Activated naive CD4-positive, alpha-beta T cell treated with anti-CD3 and anti-CD28 coated beads, Interleukin-2, amount 10 ng/mL, durations not matched to agents 7 days and 5 days (primary cell): ENCODE data around the gene WASF2.
A peak's percentile ranks its signal among the peaks of the same experiment; 100 is the strongest.
"Not testable (repeated sequence)": the region's sequence is repeated elsewhere in the genome, so short reads cannot be mapped to it uniquely, and the experiment has no call there.

Experiments used
- CTCF ChIA-PET: fragments of 350-600 bp; sonication (Branson Sonifier 250); formaldehyde crosslinking; loops from one replicate; lab custom pipeline; 2021; ENCODE audit warnings: antibody characterized with exemption; lab: Charles Lee
- DNase-seq: peaks from one replicate; pipeline ENCODE4 v3.0.0-alpha.2; 2020
- H3K27ac Mint-ChIP-seq: one replicate; pipeline ENCODE4 v1.8.0; 2021; ENCODE audit warnings: mild to moderate bottlenecking, moderate library complexity, mixed read lengths
- H3K27me3 Mint-ChIP-seq: one replicate; pipeline ENCODE4 v1.8.0; 2021; ENCODE audit warnings: mild to moderate bottlenecking, mixed read lengths
- H3K36me3 Mint-ChIP-seq: one replicate; pipeline ENCODE4 v1.8.0; 2021; ENCODE audit warnings: mixed read lengths
- H3K4me1 Mint-ChIP-seq: one replicate; pipeline ENCODE4 v1.8.0; 2021; ENCODE audit warnings: mixed read lengths
- H3K4me3 Mint-ChIP-seq: one replicate; pipeline ENCODE4 v1.8.0; 2021; ENCODE audit warnings: mild to moderate bottlenecking, moderate library complexity, mixed read lengths
- H3K9me3 Mint-ChIP-seq: one replicate; pipeline ENCODE4 v1.8.0; 2021; ENCODE audit warnings: mixed read lengths

Gene WASF2

GRCh38 chr1:27427816-27428315 lies 62.1 kb downstream of the WASF2 start:
- Mint-ChIP-seq H3K36me3 (peaks cover 33% of the 10 kb centered on the region), H3K4me3 (peak overlapping the region; percentile 59), H3K27ac (peak overlapping the region; percentile 50), H3K9me3 (no peaks in the 10 kb centered on the region), H3K27me3 (no peaks in the 10 kb centered on the region), H3K4me1 (peaks cover 66% of the 10 kb centered on the region)
- CTCF ChIA-PET: interaction anchor here (0.9 to 1.6 kb wide), 5 partner anchors 13 to 242 kb away, joined by 3 to 4 read pairs (median 3); no protein-coding TSS in a partner anchor
- no peak for DNase-seq

- no peaks in the 10 kb centered on the region for H3K9me3 Mint-ChIP-seq
- H3K4me1 Mint-ChIP-seq: peaks cover 68% of the 10 kb centered on the region
- H3K27me3 Mint-ChIP-seq: no peaks in the 10 kb centered on the region
- H3K27ac Mint-ChIP-seq: peak overlapping the region; percentile 39
- CTCF ChIA-PET: interaction anchor here (1.2 to 1.7 kb wide), 5 partner anchors 12 to 242 kb away, joined by 3 to 7 read pairs (median 4); no protein-coding TSS in a partner anchor
- peaks cover 33% of the 10 kb centered on the region for H3K36me3 Mint-ChIP-seq
- no peak for DNase-seq
- no peak overlapping the region for H3K4me3 Mint-ChIP-seq
These were observed 62.6 kb downstream of the WASF2 start for GRCh38 chr1:27427329-27427728.

- no peak for DNase-seq
- peaks cover 49% of the 10 kb centered on the region for H3K4me1 Mint-ChIP-seq
- CTCF ChIA-PET: interaction anchor here (0.9 to 1.3 kb wide), 3 partner anchors 21 to 181 kb away, joined by 3 to 4 read pairs (median 4); no protein-coding TSS in a partner anchor
- no peak overlapping the region for H3K4me3 Mint-ChIP-seq
- no peaks in the 10 kb centered on the region for H3K27me3 Mint-ChIP-seq
- H3K9me3 Mint-ChIP-seq: no peaks in the 10 kb centered on the region
- H3K36me3 Mint-ChIP-seq: peaks cover 39% of the 10 kb centered on the region
- H3K27ac Mint-ChIP-seq: no peak overlapping the region
These were observed 66.3 kb downstream of the WASF2 start for GRCh38 chr1:27423709-27424108.

GRCh38 chr1:27418326-27419185 lies 71.4 kb downstream of the WASF2 start:
- Mint-ChIP-seq H3K4me1 (peaks cover 34% of the 10 kb centered on the region), H3K9me3 (no peaks in the 10 kb centered on the region), H3K36me3 (peaks cover 57% of the 10 kb centered on the region), H3K27me3 (no peaks in the 10 kb centered on the region), H3K4me3 (no peak overlapping the region), H3K27ac (peak overlapping the region; percentile 73)
- CTCF ChIA-PET: interaction anchor here (1.0 to 2.6 kb wide), 5 partner anchors 12 to 188 kb away, joined by 3 to 13 read pairs (median 3); no protein-coding TSS in a partner anchor
- no peak for DNase-seq

GRCh38 chr1:27417713-27418112 lies 72.3 kb downstream of the WASF2 start:
- Mint-ChIP-seq H3K27ac (peak overlapping the region; percentile 73), H3K4me1 (peaks cover 31% of the 10 kb centered on the region), H3K9me3 (no peaks in the 10 kb centered on the region), H3K27me3 (no peaks in the 10 kb centered on the region), H3K4me3 (no peak overlapping the region), H3K36me3 (peaks cover 65% of the 10 kb centered on the region)
- DNase-seq: no peak
- CTCF ChIA-PET: interaction anchor here (1.1 to 3.9 kb wide), 4 partner anchors 13 to 189 kb away, joined by 3 to 50 read pairs (median 8); partner anchors contain the start of gene AHDC1

- CTCF ChIA-PET: interaction anchor here (0.6 to 3.9 kb wide), 19 partner anchors 10 to 368 kb away, joined by 3 to 50 read pairs (median 4); partner anchors contain the start of gene AHDC1
- DNase-seq: peak; percentile 71
- Mint-ChIP-seq H3K4me1 (peaks cover 22% of the 10 kb centered on the region), H3K9me3 (no peaks in the 10 kb centered on the region), H3K4me3 (no peak overlapping the region), H3K36me3 (peaks cover 71% of the 10 kb centered on the region), H3K27me3 (no peaks in the 10 kb centered on the region), H3K27ac (no peak overlapping the region)
These were observed 73.4 kb downstream of the WASF2 start for GRCh38 chr1:27416387-27417111.

- DNase-seq: no peak
- Mint-ChIP-seq H3K36me3 (peaks cover 78% of the 10 kb centered on the region), H3K27ac (no peak overlapping the region), H3K4me1 (peaks cover 16% of the 10 kb centered on the region), H3K4me3 (no peak overlapping the region), H3K9me3 (no peaks in the 10 kb centered on the region), H3K27me3 (no peaks in the 10 kb centered on the region)
- CTCF ChIA-PET: interaction anchor here (0.7 to 3.9 kb wide), 6 partner anchors 14 to 192 kb away, joined by 3 to 50 read pairs (median 3); partner anchors contain the start of gene AHDC1
These were observed 75.9 kb downstream of the WASF2 start for GRCh38 chr1:27414091-27414490.

GRCh38 chr1:27413004-27413403 lies 77.0 kb downstream of the WASF2 start:
- CTCF ChIA-PET: interaction anchor here (1.2 to 2.2 kb wide), 4 partner anchors 16 to 194 kb away, joined by 3 to 10 read pairs (median 4); no protein-coding TSS in a partner anchor
- no peak for DNase-seq
- H3K9me3 Mint-ChIP-seq: no peaks in the 10 kb centered on the region
- H3K4me3 Mint-ChIP-seq: no peak overlapping the region
- H3K4me1 Mint-ChIP-seq: peaks cover 6% of the 10 kb centered on the region
- H3K27me3 Mint-ChIP-seq: no peaks in the 10 kb centered on the region
- peaks cover 80% of the 10 kb centered on the region for H3K36me3 Mint-ChIP-seq
- H3K27ac Mint-ChIP-seq: no peak overlapping the region

- Mint-ChIP-seq H3K27me3 (no peaks in the 10 kb centered on the region), H3K36me3 (peaks cover 76% of the 10 kb centered on the region), H3K4me3 (no peak overlapping the region), H3K4me1 (peaks cover 6% of the 10 kb centered on the region), H3K27ac (no peak overlapping the region), H3K9me3 (no peaks in the 10 kb centered on the region)
- CTCF ChIA-PET: interaction anchor here (1.6 to 2.2 kb wide), 3 partner anchors 76 to 195 kb away, joined by 3 to 10 read pairs (median 5); no protein-coding TSS in a partner anchor
- DNase-seq: no peak
These were observed 77.5 kb downstream of the WASF2 start for GRCh38 chr1:27412502-27412901.

GRCh38 chr1:27410709-27411108 lies 79.3 kb downstream of the WASF2 start:
- peaks cover 69% of the 10 kb centered on the region for H3K36me3 Mint-ChIP-seq
- no peak overlapping the region for H3K27ac Mint-ChIP-seq
- CTCF ChIA-PET: interaction anchor here (0.6 to 2.4 kb wide), 4 partner anchors 9 to 252 kb away, joined by 3 to 9 read pairs (median 4); no protein-coding TSS in a partner anchor

GRCh38 chr1:27409669-27410068 lies 80.3 kb downstream of the WASF2 start:
- Mint-ChIP-seq H3K27me3 (no peaks in the 10 kb centered on the region), H3K4me3 (no peak overlapping the region), H3K27ac (no peak overlapping the region), H3K36me3 (peaks cover 60% of the 10 kb centered on the region), H3K4me1 (no peaks in the 10 kb centered on the region), H3K9me3 (no peaks in the 10 kb centered on the region)
- CTCF ChIA-PET: interaction anchor here (2.4 kb wide), 1 partner anchor 14 kb away, joined by 9 read pairs; no protein-coding TSS in a partner anchor
- no peak for DNase-seq

More at GRCh38 chr1:27410709-27411108, 79.3 kb downstream of the WASF2 start:
- no peak for DNase-seq
- Mint-ChIP-seq H3K9me3 (no peaks in the 10 kb centered on the region), H3K27me3 (no peaks in the 10 kb centered on the region), H3K4me3 (no peak overlapping the region), H3K4me1 (no peaks in the 10 kb centered on the region)

- H3K9me3 Mint-ChIP-seq: no peaks in the 10 kb centered on the region
- no peak for DNase-seq
- CTCF ChIA-PET: interaction anchor here (0.9 kb wide), 1 partner anchor 13 kb away, joined by 3 read pairs; no protein-coding TSS in a partner anchor
- H3K27me3 Mint-ChIP-seq: no peaks in the 10 kb centered on the region
- H3K4me1 Mint-ChIP-seq: peaks cover 14% of the 10 kb centered on the region
- no peak overlapping the region for H3K4me3 Mint-ChIP-seq
- no peak overlapping the region for H3K27ac Mint-ChIP-seq
- peaks cover 44% of the 10 kb centered on the region for H3K36me3 Mint-ChIP-seq
These were observed 81.8 kb downstream of the WASF2 start for GRCh38 chr1:27408151-27408550.

GRCh38 chr1:27406791-27407190 lies 83.2 kb downstream of the WASF2 start:
- not testable (repeated sequence) for H3K9me3 Mint-ChIP-seq, H3K4me3 Mint-ChIP-seq, DNase-seq, H3K27me3 Mint-ChIP-seq, H3K27ac Mint-ChIP-seq
- H3K36me3 Mint-ChIP-seq: peaks cover 32% of the 10 kb centered on the region
- CTCF ChIA-PET: interaction anchor here (1.4 kb wide), 1 partner anchor 10 kb away, joined by 4 read pairs; no protein-coding TSS in a partner anchor
- peaks cover 18% of the 10 kb centered on the region for H3K4me1 Mint-ChIP-seq
